GM21423 (cell line): ENCODE measurements around the gene PARD3B.

Experiments used
- ATAC-seq: cut with Tn5 transposase; IDR thresholded peaks from one replicate; pipeline ENCODE4 v1.9.1; 2021; ENCODE audit warnings: mild to moderate bottlenecking, moderate library complexity; ENCODE audit not compliant: unreplicated experiment

PARD3B gene

DNA sequence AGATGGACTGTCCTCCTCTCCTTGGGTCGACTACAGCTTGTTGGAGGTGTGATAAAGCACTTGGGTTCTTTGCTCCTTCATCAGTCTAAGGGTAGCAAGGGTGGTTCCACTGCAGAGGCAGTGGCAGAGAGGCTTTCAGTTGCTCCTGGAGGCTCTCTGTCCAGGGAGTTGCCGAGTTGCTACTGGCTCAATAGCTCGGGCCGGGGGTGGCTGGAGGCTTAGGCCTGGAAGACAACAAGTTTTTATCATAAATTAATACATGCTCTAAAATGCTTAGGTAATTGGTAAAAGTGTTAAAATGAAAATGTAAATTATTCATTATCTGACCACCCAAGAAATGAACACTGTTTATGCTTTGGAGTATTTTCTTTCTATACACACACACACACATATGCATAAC is 975.0 kb downstream of the PARD3B start:
- no peak for ATAC-seq

- ATAC-seq, result no peak
Observed at GRCh38 chr2:205524656-205525055, 979.4 kb downstream of the PARD3B start.

- no peak for ATAC-seq
Observed at GRCh38 chr2:205527801-205528200, 982.5 kb downstream of the PARD3B start.

GRCh38 chr2:205531072-205531471 is 985.8 kb downstream of the PARD3B start:
- ATAC-seq, result no peak

DNA sequence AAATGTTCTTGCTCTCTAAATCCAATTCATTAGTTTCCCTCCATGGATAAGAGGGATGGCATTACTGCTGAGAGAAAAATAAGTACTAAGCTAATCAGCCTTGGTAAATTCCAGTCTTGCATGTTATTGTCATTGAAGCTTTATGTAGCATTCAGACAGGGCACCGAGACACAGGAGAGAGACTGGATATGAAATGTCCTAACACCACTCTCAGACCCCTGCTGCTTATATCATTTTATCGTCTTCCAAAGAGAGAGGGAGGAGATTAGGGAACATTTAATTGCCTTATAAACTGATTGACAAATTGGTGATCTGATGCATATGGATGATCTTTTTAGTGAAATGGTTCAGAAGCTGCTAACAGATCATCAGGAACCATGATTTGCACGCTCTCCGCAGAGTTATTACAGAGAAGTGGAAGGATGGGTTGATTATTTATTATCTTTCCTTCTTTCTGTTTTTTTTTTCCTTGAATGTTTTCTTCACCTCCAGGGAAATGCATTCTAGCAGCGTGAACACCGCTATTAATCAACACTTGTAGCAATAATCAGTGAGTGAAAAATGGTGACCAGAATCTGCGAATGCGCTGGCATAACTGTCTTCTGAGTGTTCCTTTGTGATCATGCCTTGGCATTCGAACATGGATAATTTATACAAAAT is 986.3 kb downstream of the PARD3B start:
- ATAC-seq, result no peak

DNA sequence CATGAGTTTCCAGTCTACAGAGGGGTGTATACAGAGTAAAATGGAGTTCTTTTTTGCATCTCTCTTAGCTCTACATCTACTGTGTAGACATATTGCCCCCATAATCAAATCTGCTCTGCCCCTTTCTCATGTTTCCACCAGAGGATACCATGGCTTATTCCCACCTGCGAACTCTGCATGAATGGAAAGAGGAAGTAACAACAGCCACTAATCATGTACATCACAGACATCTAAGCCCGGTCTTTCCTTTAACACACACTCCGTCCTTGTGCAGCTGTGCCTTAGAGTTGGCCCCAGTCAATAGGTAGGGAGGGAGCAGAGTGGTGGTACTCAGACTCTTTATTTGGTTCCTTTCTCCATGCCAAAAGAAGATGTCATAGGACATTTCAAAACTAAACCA is 989.7 kb downstream of the PARD3B start:
- ATAC-seq, result no peak

DNA sequence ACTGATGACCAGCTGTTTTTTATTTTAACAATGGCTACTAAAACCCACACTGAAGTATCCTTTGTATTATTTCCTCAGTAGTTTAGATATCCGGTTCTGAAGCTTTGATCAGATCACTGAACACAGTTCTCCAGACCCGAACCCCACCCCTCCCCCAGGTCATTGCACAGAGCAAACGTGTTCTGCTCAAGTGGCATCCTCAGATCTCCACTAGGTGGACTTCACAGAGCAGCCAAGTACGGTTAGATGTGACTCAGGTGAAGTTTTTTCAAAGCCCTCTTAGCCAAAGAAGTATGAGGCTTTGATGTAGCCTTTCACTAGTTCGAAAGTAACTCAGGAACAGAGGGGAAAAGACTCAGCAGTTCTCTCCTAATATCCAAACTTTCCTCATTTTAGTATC is 994.3 kb downstream of the PARD3B start:
- ATAC-seq, result no peak

- ATAC-seq, result no peak
Observed at GRCh38 chr2:205540036-205540435, 994.8 kb downstream of the PARD3B start.

- no peak for ATAC-seq
Observed at GRCh38 chr2:205543262-205543843, 998.1 kb downstream of the PARD3B start.

GRCh38 chr2:205543937-205544702 is 998.8 kb downstream of the PARD3B start:
- ATAC-seq, result no peak

- ATAC-seq, result no peak
Observed at GRCh38 chr2:205545971-205546816, 1000.9 kb downstream of the PARD3B start.

DNA sequence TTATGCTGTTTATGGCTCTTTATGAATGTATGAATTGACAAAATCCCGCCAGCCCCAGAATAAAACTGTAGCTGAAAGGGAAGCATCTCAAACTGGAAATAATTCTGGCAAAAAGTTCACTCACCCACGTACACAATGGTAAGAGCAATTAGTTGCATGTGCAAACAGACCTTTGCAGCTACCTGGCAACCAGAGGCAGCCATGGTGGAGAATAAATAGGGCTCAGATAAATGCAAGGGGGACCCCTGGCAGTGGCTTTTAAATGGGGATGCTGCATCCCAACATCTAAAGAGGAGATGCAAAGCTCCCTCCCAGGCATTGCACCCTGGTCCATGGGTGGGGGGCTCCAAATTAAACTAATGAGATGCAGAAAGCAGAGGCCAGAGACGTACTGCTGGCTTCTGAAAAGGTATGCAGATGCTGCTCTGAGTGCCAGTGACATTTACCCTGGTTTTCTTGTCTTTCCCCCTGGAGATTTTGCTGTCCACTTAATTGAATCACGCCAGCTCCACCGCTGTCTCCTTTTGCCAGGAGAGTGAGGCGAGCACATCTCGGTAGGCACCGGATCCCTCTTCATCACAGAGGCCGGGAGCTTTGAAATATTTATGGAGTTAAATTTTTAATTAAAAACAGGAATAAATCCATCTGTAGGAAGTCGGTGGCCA is 1010.4 kb downstream of the PARD3B start:
- ATAC-seq, result no peak

- ATAC-seq, result no peak
Observed at GRCh38 chr2:205556357-205556756, 1011.1 kb downstream of the PARD3B start.

DNA sequence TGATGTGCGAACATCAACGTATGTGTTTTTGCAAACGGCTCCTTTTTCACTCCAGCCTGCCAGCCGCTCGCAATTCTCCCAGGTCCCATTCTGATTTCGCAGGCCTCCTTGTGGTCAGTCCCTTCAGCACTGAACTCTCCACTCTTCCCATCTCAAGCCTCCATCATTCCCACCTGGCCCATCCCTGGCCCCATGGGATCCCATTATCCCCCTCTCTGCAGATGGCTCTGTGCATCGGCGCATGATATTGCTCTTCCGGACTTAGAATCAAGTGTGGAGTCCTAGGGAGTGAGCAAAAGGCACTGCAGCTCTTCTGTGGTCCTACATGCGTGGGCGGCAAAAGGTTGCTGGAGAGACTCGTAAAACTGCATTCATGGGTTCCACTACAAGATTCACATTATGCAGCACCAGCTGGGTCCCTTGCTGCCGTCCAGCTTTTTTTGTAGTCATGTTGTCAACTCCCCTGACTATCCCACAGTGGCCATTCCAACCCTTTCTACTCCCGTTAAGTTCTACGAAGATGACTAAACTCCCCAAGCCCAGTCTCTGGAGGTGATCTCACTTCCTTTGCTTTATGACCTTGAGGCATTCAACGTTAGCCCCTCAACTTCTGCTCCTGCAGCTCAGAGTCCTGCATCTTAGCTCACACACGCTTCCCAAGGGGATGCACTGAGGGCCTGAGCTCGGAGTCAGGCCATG is 1011.7 kb downstream of the PARD3B start:
- no peak for ATAC-seq

GRCh38 chr2:205557873-205558272 is 1012.6 kb downstream of the PARD3B start:
- no peak for ATAC-seq

- no peak for ATAC-seq
Observed at GRCh38 chr2:205561441-205561840, 1016.2 kb downstream of the PARD3B start.

DNA sequence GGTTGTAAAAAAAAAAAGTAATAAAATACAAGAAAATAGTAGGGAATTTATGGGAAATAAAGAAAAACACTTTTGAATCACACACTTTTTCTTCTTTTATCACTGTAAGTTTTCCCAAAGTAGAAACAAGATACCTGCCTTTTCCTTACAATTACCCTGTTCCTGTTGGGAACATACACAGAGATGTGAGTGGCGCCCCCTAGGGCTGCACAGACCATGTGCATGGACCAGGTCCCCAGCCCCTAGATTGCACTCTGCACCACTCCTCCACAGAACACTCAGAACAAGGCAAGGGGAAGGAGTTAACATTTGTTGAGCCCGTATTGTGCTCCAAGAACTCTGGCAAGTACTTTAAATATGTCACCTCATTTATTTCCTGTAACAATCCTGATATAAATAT is 1018.4 kb downstream of the PARD3B start:
- ATAC-seq, result no peak

DNA sequence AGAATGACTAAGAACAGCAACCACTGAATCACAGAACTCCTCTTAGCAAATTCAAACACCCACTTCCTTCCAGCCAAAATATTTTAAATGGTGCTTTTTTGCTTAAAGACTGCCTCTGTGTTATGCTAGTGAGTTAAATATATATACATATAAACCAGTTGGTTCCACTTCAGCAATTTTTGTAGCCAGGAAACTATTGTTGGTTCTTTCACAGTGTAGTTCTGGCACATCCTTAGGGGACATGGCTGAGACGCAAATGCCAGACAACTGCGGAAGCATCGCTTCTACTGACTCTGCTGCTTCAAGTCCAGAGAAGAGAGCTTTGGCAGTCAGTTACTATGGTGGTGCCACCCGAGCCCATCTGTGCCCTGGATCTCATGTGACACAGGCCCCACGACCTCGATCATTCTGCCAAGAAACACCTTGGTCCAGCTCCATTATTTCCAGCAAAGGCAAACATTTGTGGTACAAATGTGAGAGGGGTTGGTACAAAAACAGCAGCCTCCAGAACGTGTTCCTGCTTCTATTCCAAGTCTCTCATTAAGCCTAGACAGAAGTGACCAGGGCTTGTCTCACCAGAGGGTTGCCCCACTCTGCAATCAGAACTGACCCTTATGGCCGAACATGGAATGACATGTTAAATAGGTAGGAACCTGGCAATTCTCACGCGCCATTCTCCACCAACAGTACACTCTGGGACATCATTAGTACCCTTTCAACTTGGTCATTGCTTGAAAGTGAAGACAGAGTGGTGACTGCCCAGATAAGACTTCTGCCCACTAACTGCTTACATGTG is 1019.3 kb downstream of the PARD3B start:
- no peak for ATAC-seq

GRCh38 chr2:205565142-205565522 is 1019.9 kb downstream of the PARD3B start:
- ATAC-seq, result no peak
